GM10847 (cell line): ENCODE data around the gene RBPMS2.

Experiments used
- POLR2A ChIP-seq: IDR thresholded peaks from 2 replicates; pipeline ENCODE4 v1.6.1; 2011; ENCODE audit not compliant: insufficient read length; ENCODE audit errors: extremely low read depth

Gene RBPMS2

GRCh38 chr15:64713592-64713991 is 61.8 kb downstream of the RBPMS2 start:
- TF ChIP-seq POLR2A: no peak

GRCh38 chr15:64712353-64712752 is 63.0 kb downstream of the RBPMS2 start:
- no peak for TF ChIP-seq POLR2A

DNA sequence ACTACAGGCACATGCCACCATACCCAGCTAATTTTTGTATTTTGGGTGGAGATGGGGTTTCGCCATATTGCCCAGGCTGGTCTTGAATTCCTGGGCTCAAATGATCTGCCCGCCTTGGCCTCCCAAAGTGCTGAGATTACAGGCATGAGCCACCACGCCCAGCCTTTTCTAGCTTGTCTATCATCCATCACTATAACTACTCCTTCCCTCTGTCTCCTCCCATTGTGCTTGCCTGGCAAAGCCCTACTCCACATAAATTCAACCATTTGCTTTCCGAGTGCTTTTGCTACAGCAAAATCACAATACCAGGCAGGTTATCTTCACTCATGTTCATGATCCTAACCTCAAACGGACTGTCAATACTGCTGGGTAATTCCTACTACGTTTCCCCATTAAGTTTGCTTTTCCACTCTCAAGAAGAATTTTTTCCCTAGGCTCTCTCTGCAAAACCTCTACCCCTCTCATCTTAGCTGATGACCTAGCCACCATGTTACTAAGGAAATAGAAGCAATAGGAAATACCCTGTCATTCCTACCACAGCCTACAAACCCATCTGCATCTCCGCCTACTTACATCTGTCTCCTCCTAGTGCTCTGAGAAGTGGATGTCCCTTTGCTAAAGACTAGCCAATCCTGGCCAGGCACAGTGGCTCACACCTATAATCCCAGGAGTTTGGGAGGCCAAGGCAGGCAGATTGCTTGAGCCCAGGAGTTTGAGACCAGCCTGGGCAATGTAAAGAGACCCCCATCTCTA is 64.5 kb downstream of the RBPMS2 start:
- no peak for TF ChIP-seq POLR2A

- TF ChIP-seq POLR2A: no peak
Observed at GRCh38 chr15:64706011-64706911, 69.1 kb downstream of the RBPMS2 start.

DNA sequence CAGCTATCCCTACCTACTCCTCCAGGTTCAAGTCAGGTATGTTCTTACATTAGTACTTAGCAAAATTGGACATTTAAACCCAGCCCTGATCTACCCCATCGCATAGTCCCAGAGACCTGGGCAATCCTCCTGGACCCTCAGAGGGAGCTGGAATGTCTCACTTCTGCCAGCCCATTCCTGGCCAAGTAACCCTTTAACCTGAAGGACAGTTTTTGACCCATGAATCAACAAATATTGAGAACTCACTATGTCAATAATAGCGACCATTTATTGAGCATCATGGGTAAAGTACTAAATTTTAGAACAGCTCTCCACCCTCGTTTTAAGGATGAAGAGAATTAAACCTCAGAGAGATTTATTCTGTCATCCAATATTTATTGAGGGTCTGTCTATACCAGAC is 70.4 kb downstream of the RBPMS2 start:
- no peak for TF ChIP-seq POLR2A

DNA sequence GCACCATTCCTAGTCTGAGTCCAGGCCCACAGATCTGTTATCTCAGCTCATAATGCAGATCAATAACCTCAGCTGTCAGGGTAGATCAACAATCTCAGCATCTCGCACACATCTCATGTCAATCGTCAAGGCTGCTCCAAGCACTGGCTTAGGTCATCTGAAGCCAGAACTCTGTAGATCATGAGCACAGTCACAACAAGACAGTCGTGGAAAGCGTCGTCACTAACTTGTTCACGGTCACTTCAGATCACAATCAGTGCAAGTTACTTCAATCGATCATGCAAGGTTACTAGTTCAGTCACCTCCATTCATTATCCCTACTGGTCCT is 71.8 kb downstream of the RBPMS2 start:
- TF ChIP-seq POLR2A: no peak

GRCh38 chr15:64702816-64703631 is 72.4 kb downstream of the RBPMS2 start:
- peak; percentile 89 for TF ChIP-seq POLR2A

DNA sequence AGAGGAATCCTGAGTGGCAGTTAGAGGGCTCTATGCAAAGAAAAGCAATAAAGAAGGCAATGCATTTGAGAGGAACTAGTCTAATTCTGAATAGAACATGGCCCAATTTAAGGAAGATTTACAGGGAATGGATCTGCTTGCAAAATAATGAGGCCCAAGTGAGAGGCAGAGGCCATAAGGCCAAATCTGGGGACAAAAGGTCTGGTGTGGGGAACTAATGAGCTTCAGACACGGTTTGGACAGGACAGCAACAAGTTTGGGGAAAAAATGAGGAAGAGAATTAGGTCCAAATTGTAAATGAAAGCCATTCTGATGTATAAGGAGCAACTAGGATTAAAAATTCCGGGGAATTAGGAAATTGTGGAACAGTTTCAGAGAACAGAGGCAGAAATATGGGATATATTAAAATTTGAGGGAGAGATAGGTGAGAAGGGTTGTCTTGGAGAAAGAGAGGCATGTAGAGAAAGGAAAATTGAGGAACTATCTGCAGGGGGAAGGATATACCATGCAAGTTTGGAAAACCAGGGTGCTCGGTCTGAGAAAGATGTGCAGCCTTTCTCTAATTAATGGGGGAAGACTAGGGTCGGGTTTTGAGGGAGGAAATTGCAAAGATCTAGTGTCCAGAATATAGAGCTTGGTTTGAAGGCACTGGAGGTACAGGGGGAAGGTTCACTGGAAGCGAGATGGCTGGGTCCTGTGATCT is 73.8 kb downstream of the RBPMS2 start:
- TF ChIP-seq POLR2A: no peak

DNA sequence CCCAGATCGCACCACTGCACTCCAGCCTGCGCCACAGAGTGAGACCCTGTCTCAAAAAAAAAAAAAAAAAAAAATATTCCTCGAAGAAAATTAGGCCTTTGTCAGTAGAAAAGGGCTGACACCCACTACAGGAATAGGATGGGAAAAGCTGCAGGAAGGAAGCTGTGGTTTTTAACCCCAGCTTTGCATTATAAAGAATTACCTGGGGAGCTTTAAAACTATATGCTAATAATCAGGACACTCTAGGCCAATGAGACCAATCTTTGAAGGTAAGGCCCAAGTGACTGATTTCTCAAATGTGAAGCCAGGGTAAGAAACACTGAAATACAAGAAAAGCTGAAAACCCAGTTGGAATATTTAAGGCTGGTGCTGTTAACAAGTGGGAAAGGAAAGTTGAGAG is 74.3 kb downstream of the RBPMS2 start:
- no peak for TF ChIP-seq POLR2A

- TF ChIP-seq POLR2A: no peak
Observed at GRCh38 chr15:64699751-64700388, 75.5 kb downstream of the RBPMS2 start.

- no peak for TF ChIP-seq POLR2A
Observed at GRCh38 chr15:64698823-64699222, 76.6 kb downstream of the RBPMS2 start.

DNA sequence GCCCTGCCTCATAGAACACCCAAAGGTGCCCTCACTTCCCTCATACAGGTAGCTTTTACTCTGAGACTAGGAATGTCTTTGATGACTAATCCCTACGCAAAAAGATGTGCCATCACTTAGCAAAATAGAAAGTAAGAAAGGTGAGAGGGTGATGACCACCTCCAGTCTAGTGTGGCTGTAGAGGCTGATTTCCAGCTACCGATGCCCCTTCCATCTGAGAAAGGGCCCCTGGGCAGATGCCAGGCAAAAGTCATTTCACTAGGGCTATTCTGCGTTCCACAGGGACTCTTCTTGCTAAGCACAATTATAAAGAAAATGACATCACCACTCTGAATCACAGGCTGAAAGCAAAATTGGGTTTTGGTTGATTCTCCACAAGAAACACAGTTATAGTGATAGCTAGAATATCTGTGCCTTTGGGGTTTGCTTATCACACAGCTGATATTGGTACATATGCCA is 77.4 kb downstream of the RBPMS2 start:
- TF ChIP-seq POLR2A: no peak

GRCh38 chr15:64696481-64696880 is 78.9 kb downstream of the RBPMS2 start:
- no peak for TF ChIP-seq POLR2A

- TF ChIP-seq POLR2A: no peak
Observed at GRCh38 chr15:64695561-64695992, 79.8 kb downstream of the RBPMS2 start.
